Neural cell (in vitro differentiated cells): ENCODE results near the gene ZNF512. TPM values are rescaled to one million over a fixed set of nuclear protein-coding genes. Genes with fewer than 3 reads are reported as not detected.

Experiments
- H2AFZ ChIP-seq: fragments of 200-600, 300-800 bp; sonication (generic), shearing (Covaris generic); 2 replicates; pipeline ENCODE4 v1.6.0; 2014; ENCODE audit warnings: low read depth, mild to moderate bottlenecking, antibody characterized with exemption, low read length, moderate library complexity
- H3F3A ChIP-seq: fragments of 200-600 bp; shearing (Covaris generic); 2 replicates; pipeline ENCODE4 v1.6.1; 2016; ENCODE audit warnings: mild to moderate bottlenecking, moderate library complexity, mixed read lengths, antibody characterized with exemption, low read length; ENCODE audit not compliant: insufficient read depth, poor library complexity, severe bottlenecking
- H3K27ac ChIP-seq: fragments of 200-600, 300-800 bp; sonication (generic), shearing (Covaris generic); 2 replicates; pipeline ENCODE4 v1.5.1; 2014; ENCODE audit warnings: mild to moderate bottlenecking, low read length, moderate library complexity
- H3K27me3 ChIP-seq: fragments of 300-800, 200-600 bp; sonication (generic), shearing (Covaris generic); 2 replicates; pipeline ENCODE4 v1.6.0; 2014; ENCODE audit warnings: mild to moderate bottlenecking, low read depth, low read length, moderate library complexity; ENCODE audit not compliant: insufficient read depth
- H3K36me3 ChIP-seq: fragments of 300-800, 200-600 bp; sonication (generic), shearing (Covaris generic); 2 replicates; pipeline ENCODE4 v1.5.1; 2014; ENCODE audit warnings: mild to moderate bottlenecking, antibody characterized with exemption, low read length, moderate library complexity; ENCODE audit not compliant: insufficient read depth
- H3K4me2 ChIP-seq: fragments of 300-800, 200-600 bp; sonication (generic), shearing (Covaris generic); 2 replicates; pipeline ENCODE4 v1.6.0; 2014; ENCODE audit warnings: mild to moderate bottlenecking, low read length
- H3K4me3 ChIP-seq: fragments of 300-800, 200-600 bp; sonication (generic), shearing (Covaris generic); 2 replicates; pipeline ENCODE4 v1.5.1; 2014; ENCODE audit warnings: mild to moderate bottlenecking, low read length, moderate library complexity
- H3K79me2 ChIP-seq: fragments of 200-600 bp; shearing (Covaris generic); replicated peaks from 2 replicates; pipeline ENCODE4 v1.6.0; 2014; ENCODE audit warnings: mild to moderate bottlenecking, low read length, moderate library complexity; ENCODE audit not compliant: insufficient read depth
- H3K9ac ChIP-seq: fragments of 300-800, 200-600 bp; sonication (generic), shearing (Covaris generic); 2 replicates; pipeline ENCODE4 v1.6.1; 2016; ENCODE audit warnings: mild to moderate bottlenecking, low read length, mixed read lengths
- H3K9me2 ChIP-seq: fragments of 200-600 bp; shearing (Covaris generic); 2 replicates; pipeline ENCODE4 v1.6.1; 2016; ENCODE audit warnings: mild to moderate bottlenecking, low read length, mixed read lengths; ENCODE audit not compliant: insufficient read depth
- H3K9me3 ChIP-seq: fragments of 200-600, 300-800 bp; sonication (generic), shearing (Covaris generic); 2 replicates; pipeline ENCODE4 v1.6.1; 2016; ENCODE audit warnings: mild to moderate bottlenecking, mixed run types, low read length, moderate library complexity, mixed read lengths
- H4K20me1 ChIP-seq: fragments of 200-600 bp; shearing (Covaris generic); 2 replicates; pipeline ENCODE4 v1.6.1; 2016; ENCODE audit warnings: mild to moderate bottlenecking, mixed run types; ENCODE audit not compliant: insufficient read depth
- EP300 ChIP-seq: fragments of 450-650 bp; conservative IDR thresholded peaks from 2 replicates; pipeline ENCODE4 v1.6.1; 2014; ENCODE audit warnings: antibody characterized with exemption, mild to moderate bottlenecking, moderate library complexity; ENCODE audit not compliant: poor library complexity, severe bottlenecking
- EZH2 ChIP-seq: fragments of 200-600, 300-800 bp; shearing (Covaris generic), sonication (generic); IDR thresholded peaks from 2 replicates; pipeline ENCODE4 v1.6.1; 2014; ENCODE audit warnings: antibody characterized with exemption, low read length, borderline replicate concordance, mild to moderate bottlenecking; ENCODE audit not compliant: insufficient read depth, poor library complexity, severe bottlenecking
- MXI1 ChIP-seq: fragments of 450-650 bp; conservative IDR thresholded peaks from 2 replicates; pipeline ENCODE4 v1.6.1; 2014; ENCODE audit warnings: antibody characterized with exemption, mild to moderate bottlenecking; ENCODE audit not compliant: poor library complexity, severe bottlenecking
- POLR2AphosphoS5 ChIP-seq: IDR thresholded peaks from 2 replicates; pipeline ENCODE4 v1.6.1; 2012
- RAD21 ChIP-seq: fragments of 450-650 bp; conservative IDR thresholded peaks from 2 replicates; pipeline ENCODE4 v1.6.1; 2014; ENCODE audit warnings: antibody characterized with exemption, mild to moderate bottlenecking, moderate library complexity
- SMC3 ChIP-seq: fragments of 450-650 bp; conservative IDR thresholded peaks from 2 replicates; pipeline ENCODE4 v1.6.1; 2014; ENCODE audit warnings: antibody characterized with exemption, mild to moderate bottlenecking, moderate library complexity; ENCODE audit not compliant: poor library complexity
- TAF1 ChIP-seq: IDR thresholded peaks from 2 replicates; pipeline ENCODE4 v1.6.1; 2012; ENCODE audit warnings: low read depth
- polyA plus RNA-seq: library from polyadenylated mRNA; depleted of rRNA; stranded (reverse); fragments of >200 nt; gene quantifications from 2 replicates; pipeline ENCODE4 v1.2.3, GENCODE V29; 2014
- TF ChIP-seq, protein P1 (sequence below): fragments of 450-650 bp; IDR thresholded peaks from 2 replicates; pipeline ENCODE4 v1.5.1; 2014; ENCODE audit warnings: antibody characterized with exemption, mild to moderate bottlenecking, moderate library complexity; ENCODE audit not compliant: poor library complexity, severe bottlenecking
- TF ChIP-seq, protein P2 (sequence below): IDR thresholded peaks from 2 replicates; pipeline ENCODE4 v1.6.1; 2012; ENCODE audit warnings: borderline replicate concordance

ZNF512 gene
- polyA plus RNA-seq, 1 donor from 2014 or later: 30.8 TPM

DNA sequence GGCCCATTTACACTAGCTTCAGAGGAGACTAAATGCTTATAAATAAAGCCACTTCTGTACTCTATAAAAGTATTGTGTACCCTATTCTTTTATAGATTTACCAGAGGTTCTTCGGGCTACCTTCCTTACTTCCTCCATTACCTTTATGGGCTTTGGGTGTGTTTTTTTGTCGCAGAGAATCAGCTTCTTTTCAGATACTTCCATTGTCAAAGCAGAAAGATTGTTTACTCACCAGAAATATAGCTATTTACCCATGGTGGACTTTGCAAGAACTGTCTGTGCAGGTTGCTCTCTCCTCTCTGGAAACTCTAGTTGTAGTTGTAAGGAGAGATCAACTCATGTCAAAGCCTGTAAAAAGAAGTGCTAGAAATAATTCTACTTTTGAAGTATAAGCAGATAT lies 31.1 kb downstream of the ZNF512 start:
- H4K20me1 ChIP-seq: no peaks in the 10 kb centered on the region
- no peaks in the 10 kb centered on the region for H3K27me3 ChIP-seq
- H3K36me3 ChIP-seq: no peaks in the 10 kb centered on the region
- no peak overlapping the region for H3K27ac ChIP-seq
- no peak overlapping the region for H3K4me2 ChIP-seq
- no peaks in the 10 kb centered on the region for H3K9me2 ChIP-seq
- H3K9me3 ChIP-seq: no peaks in the 10 kb centered on the region
- H2AFZ ChIP-seq: no peak overlapping the region
- no peaks in the 10 kb centered on the region for H3F3A ChIP-seq
- no peaks in the 10 kb centered on the region for H3K79me2 ChIP-seq
- TF ChIP-seq MXI1: no peak
- no peak for TF ChIP-seq EP300
- no peak for TF ChIP-seq SMC3
- TF ChIP-seq, protein P1, sequence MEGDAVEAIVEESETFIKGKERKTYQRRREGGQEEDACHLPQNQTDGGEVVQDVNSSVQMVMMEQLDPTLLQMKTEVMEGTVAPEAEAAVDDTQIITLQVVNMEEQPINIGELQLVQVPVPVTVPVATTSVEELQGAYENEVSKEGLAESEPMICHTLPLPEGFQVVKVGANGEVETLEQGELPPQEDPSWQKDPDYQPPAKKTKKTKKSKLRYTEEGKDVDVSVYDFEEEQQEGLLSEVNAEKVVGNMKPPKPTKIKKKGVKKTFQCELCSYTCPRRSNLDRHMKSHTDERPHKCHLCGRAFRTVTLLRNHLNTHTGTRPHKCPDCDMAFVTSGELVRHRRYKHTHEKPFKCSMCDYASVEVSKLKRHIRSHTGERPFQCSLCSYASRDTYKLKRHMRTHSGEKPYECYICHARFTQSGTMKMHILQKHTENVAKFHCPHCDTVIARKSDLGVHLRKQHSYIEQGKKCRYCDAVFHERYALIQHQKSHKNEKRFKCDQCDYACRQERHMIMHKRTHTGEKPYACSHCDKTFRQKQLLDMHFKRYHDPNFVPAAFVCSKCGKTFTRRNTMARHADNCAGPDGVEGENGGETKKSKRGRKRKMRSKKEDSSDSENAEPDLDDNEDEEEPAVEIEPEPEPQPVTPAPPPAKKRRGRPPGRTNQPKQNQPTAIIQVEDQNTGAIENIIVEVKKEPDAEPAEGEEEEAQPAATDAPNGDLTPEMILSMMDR: no peak
- TF ChIP-seq POLR2AphosphoS5: no peak
- TF ChIP-seq RAD21: no peak
- no peak for TF ChIP-seq EZH2
- TF ChIP-seq, protein P2, sequence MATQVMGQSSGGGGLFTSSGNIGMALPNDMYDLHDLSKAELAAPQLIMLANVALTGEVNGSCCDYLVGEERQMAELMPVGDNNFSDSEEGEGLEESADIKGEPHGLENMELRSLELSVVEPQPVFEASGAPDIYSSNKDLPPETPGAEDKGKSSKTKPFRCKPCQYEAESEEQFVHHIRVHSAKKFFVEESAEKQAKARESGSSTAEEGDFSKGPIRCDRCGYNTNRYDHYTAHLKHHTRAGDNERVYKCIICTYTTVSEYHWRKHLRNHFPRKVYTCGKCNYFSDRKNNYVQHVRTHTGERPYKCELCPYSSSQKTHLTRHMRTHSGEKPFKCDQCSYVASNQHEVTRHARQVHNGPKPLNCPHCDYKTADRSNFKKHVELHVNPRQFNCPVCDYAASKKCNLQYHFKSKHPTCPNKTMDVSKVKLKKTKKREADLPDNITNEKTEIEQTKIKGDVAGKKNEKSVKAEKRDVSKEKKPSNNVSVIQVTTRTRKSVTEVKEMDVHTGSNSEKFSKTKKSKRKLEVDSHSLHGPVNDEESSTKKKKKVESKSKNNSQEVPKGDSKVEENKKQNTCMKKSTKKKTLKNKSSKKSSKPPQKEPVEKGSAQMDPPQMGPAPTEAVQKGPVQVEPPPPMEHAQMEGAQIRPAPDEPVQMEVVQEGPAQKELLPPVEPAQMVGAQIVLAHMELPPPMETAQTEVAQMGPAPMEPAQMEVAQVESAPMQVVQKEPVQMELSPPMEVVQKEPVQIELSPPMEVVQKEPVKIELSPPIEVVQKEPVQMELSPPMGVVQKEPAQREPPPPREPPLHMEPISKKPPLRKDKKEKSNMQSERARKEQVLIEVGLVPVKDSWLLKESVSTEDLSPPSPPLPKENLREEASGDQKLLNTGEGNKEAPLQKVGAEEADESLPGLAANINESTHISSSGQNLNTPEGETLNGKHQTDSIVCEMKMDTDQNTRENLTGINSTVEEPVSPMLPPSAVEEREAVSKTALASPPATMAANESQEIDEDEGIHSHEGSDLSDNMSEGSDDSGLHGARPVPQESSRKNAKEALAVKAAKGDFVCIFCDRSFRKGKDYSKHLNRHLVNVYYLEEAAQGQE: no peak
- no peak for TF ChIP-seq TAF1
- no peak overlapping the region for H3K4me3 ChIP-seq
- no peak overlapping the region for H3K9ac ChIP-seq

DNA sequence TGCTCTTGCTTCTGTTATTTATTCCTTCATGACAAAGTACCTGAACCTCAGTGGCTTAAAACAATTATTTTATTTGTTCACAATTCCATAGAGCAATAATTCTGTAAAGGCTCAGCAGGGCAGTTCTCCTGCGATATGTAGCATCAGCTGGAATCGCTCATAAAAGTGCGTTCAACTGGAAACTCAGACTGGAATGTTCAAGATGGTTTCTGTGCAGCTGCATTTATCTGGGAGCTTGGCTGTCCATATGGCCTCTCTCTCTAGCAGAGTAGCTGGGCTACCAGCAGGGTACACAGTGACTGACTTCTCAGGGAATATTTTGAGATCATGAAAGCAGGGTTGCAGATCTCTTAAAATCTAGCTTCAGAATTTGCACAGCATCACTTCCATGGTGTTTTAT lies 32.5 kb downstream of the ZNF512 start:
- no peak overlapping the region for H3K4me3 ChIP-seq
- no peaks in the 10 kb centered on the region for H3K36me3 ChIP-seq
- no peaks in the 10 kb centered on the region for H3K9me2 ChIP-seq
- H2AFZ ChIP-seq: no peak overlapping the region
- no peak overlapping the region for H3K4me2 ChIP-seq
- H3K27ac ChIP-seq: no peak overlapping the region
- no peaks in the 10 kb centered on the region for H3K9me3 ChIP-seq
- H3F3A ChIP-seq: no peaks in the 10 kb centered on the region
- TF ChIP-seq SMC3 (no peak), EP300 (no peak)
- TF ChIP-seq, protein P1: no peak
- no peaks in the 10 kb centered on the region for H3K27me3 ChIP-seq
- no peaks in the 10 kb centered on the region for H3K79me2 ChIP-seq
- no peak overlapping the region for H3K9ac ChIP-seq
- H4K20me1 ChIP-seq: no peaks in the 10 kb centered on the region
